H1 (cell line): ENCODE data around the gene KHDC4. TPM values are rescaled to one million over a fixed set of nuclear protein-coding genes. Genes with fewer than 3 reads are reported as not detected.

Experiments used
- ATF3 ChIP-seq: IDR thresholded peaks from 2 replicates; pipeline ENCODE4 v1.6.1; 2011; ENCODE audit warnings: low read depth, mild to moderate bottlenecking, low read length; ENCODE audit not compliant: insufficient read depth
- BCL11A ChIP-seq, 2 experiments: IDR thresholded peaks; one replicate each; pipeline ENCODE4 v1.6.1; 2011; ENCODE audit warnings: low read depth in 2 of 2, low read length in 2 of 2, mild to moderate bottlenecking in 2 of 2
- CHD1 ChIP-seq: IDR thresholded peaks from 2 replicates; pipeline ENCODE4 v1.6.1; 2012; ENCODE audit warnings: low read depth, low read length, improper control_type of control experiment
- CHD7 ChIP-seq: fragments of 300-600 bp; sonication (generic); IDR thresholded peaks from 2 replicates; pipeline ENCODE4 v1.7.1; 2012; ENCODE audit warnings: low read length, moderate library complexity, mild to moderate bottlenecking, inconsistent platforms; ENCODE audit not compliant: insufficient replicate concordance
- CREB1 ChIP-seq: IDR thresholded peaks from 2 replicates; pipeline ENCODE4 v1.6.1; 2012; ENCODE audit warnings: inconsistent platforms
- CTBP2 ChIP-seq: IDR thresholded peaks from 2 replicates; pipeline ENCODE4 v1.7.0; 2011; ENCODE audit warnings: borderline replicate concordance, mild to moderate bottlenecking, moderate library complexity, mixed read lengths, low read length; ENCODE audit not compliant: insufficient read depth, insufficient read length
- HDAC2 ChIP-seq, 2 experiments: fragments of 300-600 bp in 1 of 2; sonication (generic) in 1 of 2; IDR thresholded peaks; 2 replicates each; pipeline ENCODE4 v1.6.1; 2011 to 2012; ENCODE audit warnings: low read depth in 2 of 2, low read length in 2 of 2, mild to moderate bottlenecking in 2 of 2, moderate library complexity in 2 of 2, borderline replicate concordance in 1 of 2, inconsistent platforms in 1 of 2
- JUN ChIP-seq: IDR thresholded peaks from 2 replicates; pipeline ENCODE4 v1.6.1; 2011; ENCODE audit warnings: low read depth, mild to moderate bottlenecking, improper control_type of control experiment, low read length
- KDM1A ChIP-seq: fragments of 200-600, 300-600 bp; sonication (generic); IDR thresholded peaks from 2 replicates; pipeline ENCODE4 v1.7.1; 2016; ENCODE audit warnings: mild to moderate bottlenecking, low read length, borderline replicate concordance
- NANOG ChIP-seq: IDR thresholded peaks from 2 replicates; pipeline ENCODE4 v1.6.1; 2011; ENCODE audit warnings: low read length, low read depth, mild to moderate bottlenecking, inconsistent platforms; ENCODE audit not compliant: insufficient read depth, poor library complexity, severe bottlenecking
- NRF1 ChIP-seq: IDR thresholded peaks from 2 replicates; pipeline ENCODE4 v1.6.1; 2011; ENCODE audit warnings: mild to moderate bottlenecking, low read depth, low read length, improper control_type of control experiment
- polyA plus RNA-seq, 7 experiments: library from polyadenylated mRNA; depleted of rRNA in 3 of 7; stranded (reverse) in 5 of 7; unstranded in 2 of 7; fragments of >200 nt in 5 of 7; fragments of 200-250 nt in 2 of 7; gene quantifications; 1 replicate in 5 of 7; 2 replicates in 1 of 7; 4 replicates in 1 of 7; pipeline versions ENCODE4 v1.2.1 to v1.2.3, GENCODE V29; 2011 to 2013; ENCODE audit warnings: missing spikeins in 2 of 7, mixed read lengths in 2 of 7
- total RNA-seq: library from RNA; stranded (reverse); fragmentation: NEBNext Ultra II Directional; extraction: Animal tissue kit (Norgen Biotek cat#: 25700); gene quantifications from 2 replicates; pipeline ENCODE4 v1.2.1, GENCODE V29; 2021

The KHDC4 gene
- total and polyA plus RNA-seq, 2 of the 8 experiments (the other 6 are each of a cell fraction or from before 2014, with no cell fraction given), result 56.6 to 81.1 TPM

GRCh38 chr1:155925506-155925905 lies 8.7 kb downstream of the KHDC4 start (continued):
- TF ChIP-seq CHD7, result no peak
- TF ChIP-seq CTBP2, result no peak
- TF ChIP-seq CHD1, result no peak
- no peak for TF ChIP-seq JUN
- no peak for TF ChIP-seq NANOG
- no peak for TF ChIP-seq KDM1A
- TF ChIP-seq HDAC2 (IDR thresholded peaks at IDR 0.05; ENCODE audit: borderline replicate concordance in 1 of 2, low read depth in 2 of 2, low read length in 2 of 2), result no peak
- TF ChIP-seq BCL11A (IDR thresholded peaks at IDR 0.05; ENCODE audit: low read depth in 2 of 2, low read length in 2 of 2), result no peak
- no peak for TF ChIP-seq NRF1
- no peak for TF ChIP-seq ATF3
- TF ChIP-seq CREB1, result no peak
